ENCODE results near the gene RBBP7. TPM values are rescaled to one million over a fixed set of nuclear protein-coding genes. Genes with fewer than 3 reads are reported as not detected.

RBBP7 gene
- total and polyA plus RNA-seq, 4 donors, result 52.3 to 117 (median 83.7) TPM

- no peak for TF ChIP-seq CTCF (IDR thresholded peaks at IDR 0.05; ENCODE audit: control extremely low read depth, extremely low read depth)
- no peak overlapping the region for H3K9ac ChIP-seq (ENCODE audit: insufficient read depth in 1 of 2, low read length in 2 of 2)
- no peak overlapping the region for H3K4me3 ChIP-seq
- H3K27ac ChIP-seq (ENCODE audit: low read depth in 1 of 2, low read length in 1 of 2), result peak overlapping the region in 1 of 2 donors; percentile 38
- H3K9me3 ChIP-seq (ENCODE audit: control insufficient read depth in 4 of 4, insufficient read depth in 3 of 4, low read length in 3 of 4), result no peaks in the 10 kb centered on the region
- no peak for ATAC-seq (ENCODE audit: insufficient read depth, low FRiP score)
- WGBS, 2 donors, result 1 to 25% methylated on average over 7 of the region's 7 CpGs
- H3K36me3 ChIP-seq (ENCODE audit: control insufficient read depth in 4 of 4, insufficient read depth in 4 of 4, low read length in 4 of 4), result no peaks in the 10 kb centered on the region
- DNase-seq, result peak; percentile 38 to 64 (median 56)
- H3K4me1 ChIP-seq (ENCODE audit: control insufficient read depth in 5 of 5, insufficient read depth in 5 of 5, low read length in 5 of 5), result no peaks in the 10 kb centered on the region
- H3K27me3 ChIP-seq (ENCODE audit: control insufficient read depth in 3 of 3, insufficient read depth in 3 of 3, low read length in 2 of 3), result peaks cover 0 to 39% (median 38%) of the 10 kb centered on the region in 3 donors
Observed at GRCh38 chrX:16882169-16882568, 12.0 kb upstream of the RBBP7 start.

- DNase-seq (no peak), ATAC-seq (ENCODE audit: insufficient read depth, low FRiP score) (no peak)
- H3K36me3 ChIP-seq (ENCODE audit: control insufficient read depth in 4 of 4, insufficient read depth in 4 of 4, low read length in 4 of 4), result no peaks in the 10 kb centered on the region
- H3K9ac ChIP-seq (ENCODE audit: insufficient read depth in 1 of 2, low read length in 2 of 2), result no peak overlapping the region
- H3K9me3 ChIP-seq (ENCODE audit: control insufficient read depth in 4 of 4, insufficient read depth in 3 of 4, low read length in 3 of 4), result no peaks in the 10 kb centered on the region
- H3K27ac ChIP-seq (ENCODE audit: low read depth in 1 of 2, low read length in 1 of 2), result no peak overlapping the region
- peaks cover 0 to 6% (median 0%) of the 10 kb centered on the region in 5 donors for H3K4me1 ChIP-seq (ENCODE audit: control insufficient read depth in 5 of 5, insufficient read depth in 5 of 5, low read length in 5 of 5)
- WGBS, 2 donors, result 36 to 67% methylated on average over 1 of the region's 1 CpG
- peaks cover 0 to 32% (median 30%) of the 10 kb centered on the region in 3 donors for H3K27me3 ChIP-seq (ENCODE audit: control insufficient read depth in 3 of 3, insufficient read depth in 3 of 3, low read length in 2 of 3)
- no peak overlapping the region for H3K4me3 ChIP-seq
- no peak for TF ChIP-seq CTCF (IDR thresholded peaks at IDR 0.05; ENCODE audit: control extremely low read depth, extremely low read depth)
Observed at GRCh38 chrX:16876696-16877095, 6.5 kb upstream of the RBBP7 start.

- WGBS, 2 donors, result 71 to 95% methylated on average over 5 of the region's 5 CpGs
- DNase-seq, result no peak
- H3K36me3 ChIP-seq (ENCODE audit: control insufficient read depth in 4 of 4, insufficient read depth in 4 of 4, low read length in 4 of 4), result no peaks in the 10 kb centered on the region
- no peak for TF ChIP-seq CTCF (IDR thresholded peaks at IDR 0.05; ENCODE audit: control extremely low read depth, extremely low read depth)
- no peak for ATAC-seq (ENCODE audit: insufficient read depth, low FRiP score)
- H3K4me1 ChIP-seq (ENCODE audit: control insufficient read depth in 5 of 5, insufficient read depth in 5 of 5, low read length in 5 of 5), result peaks cover 0 to 16% (median 0%) of the 10 kb centered on the region in 5 donors
- H3K9ac ChIP-seq (ENCODE audit: insufficient read depth in 1 of 2, low read length in 2 of 2), result no peak overlapping the region
- no peak overlapping the region for H3K27ac ChIP-seq (ENCODE audit: low read depth in 1 of 2, low read length in 1 of 2)
- H3K4me3 ChIP-seq, result no peak overlapping the region
- H3K27me3 ChIP-seq (ENCODE audit: control insufficient read depth in 3 of 3, insufficient read depth in 3 of 3, low read length in 2 of 3), result peaks cover 0 to 40% (median 30%) of the 10 kb centered on the region in 3 donors
- H3K9me3 ChIP-seq (ENCODE audit: control insufficient read depth in 4 of 4, insufficient read depth in 3 of 4, low read length in 3 of 4), result no peaks in the 10 kb centered on the region
Observed at GRCh38 chrX:16874458-16875095, 4.4 kb upstream of the RBBP7 start.

Data from lung (tissue), 12 donors.